OCI-LY1 (cell line): ENCODE data around the gene JAG1.

ENCODE experiments used
- H2AFZ ChIP-seq: fragments of 200-600 bp; sonication (generic), shearing (Covaris generic); 2 replicates; pipeline ENCODE4 v1.6.0; 2014; ENCODE audit warnings: antibody characterized with exemption, mild to moderate bottlenecking, low read length
- H3F3A ChIP-seq: fragments of 200-600 bp; sonication (generic), shearing (Covaris generic); 2 replicates; pipeline ENCODE4 v1.6.0; 2014; ENCODE audit warnings: mild to moderate bottlenecking, antibody characterized with exemption, low read length, moderate library complexity; ENCODE audit not compliant: insufficient read depth
- H3K27ac ChIP-seq: fragments of 200-600 bp; sonication (generic); 2 replicates; pipeline ENCODE4 v1.5.1; 2014; ENCODE audit warnings: low read length, mixed run types, mild to moderate bottlenecking, low read depth; ENCODE audit not compliant: poor library complexity, severe bottlenecking
- H3K27me3 ChIP-seq: fragments of 200-600 bp; sonication (generic); 2 replicates; pipeline ENCODE4 v1.6.0; 2014; ENCODE audit warnings: antibody characterized with exemption, mild to moderate bottlenecking, low read length, moderate library complexity; ENCODE audit not compliant: insufficient read depth
- H3K36me3 ChIP-seq: fragments of 200-600 bp; sonication (generic); 2 replicates; pipeline ENCODE4 v1.6.1; 2014; ENCODE audit warnings: mild to moderate bottlenecking, antibody characterized with exemption, low read length, moderate library complexity, mixed read lengths; ENCODE audit not compliant: insufficient read depth
- H3K4me1 ChIP-seq: fragments of 200-600 bp; sonication (generic); 2 replicates; pipeline ENCODE4 v1.5.1; 2014; ENCODE audit warnings: mild to moderate bottlenecking, low read length, moderate library complexity; ENCODE audit not compliant: insufficient read depth, severe bottlenecking
- H3K4me2 ChIP-seq: fragments of 200-600 bp; sonication (generic), shearing (Covaris generic); 2 replicates; pipeline ENCODE4 v1.6.1; 2014; ENCODE audit warnings: low read length
- H3K4me3 ChIP-seq: fragments of 200-600 bp; sonication (generic); 2 replicates; pipeline ENCODE4 v1.5.1; 2014; ENCODE audit warnings: low read length, low read depth, mild to moderate bottlenecking, mixed read lengths; ENCODE audit not compliant: poor library complexity, severe bottlenecking
- H3K79me2 ChIP-seq: fragments of 200-600 bp; shearing (Covaris generic); 2 replicates; pipeline ENCODE4 v1.6.1; 2016; ENCODE audit warnings: mixed run types, low read length, mixed read lengths; ENCODE audit not compliant: insufficient read depth
- H3K9ac ChIP-seq: fragments of 200-600 bp; sonication (generic), shearing (Covaris generic); 2 replicates; pipeline ENCODE4 v1.6.1; 2014; ENCODE audit warnings: mild to moderate bottlenecking, low read length, mixed read lengths
- H3K9me2 ChIP-seq: fragments of 200-600 bp; sonication (generic), shearing (Covaris generic); 2 replicates; pipeline ENCODE4 v1.6.1; 2014; ENCODE audit warnings: low read depth, mild to moderate bottlenecking, low read length, mixed read lengths
- H3K9me3 ChIP-seq: fragments of 200-600 bp; shearing (Covaris generic); 2 replicates; pipeline ENCODE4 v1.6.1; 2014; ENCODE audit warnings: low read length, mixed read lengths
- H4K20me1 ChIP-seq: fragments of 200-600 bp; sonication (generic), shearing (Covaris generic); 2 replicates; pipeline ENCODE4 v1.6.0; 2016; ENCODE audit warnings: mild to moderate bottlenecking, low read length; ENCODE audit not compliant: insufficient read depth
- EZH2 ChIP-seq: fragments of 200-600 bp; sonication (generic), shearing (Covaris generic); IDR thresholded peaks from 2 replicates; pipeline ENCODE4 v1.8.0; 2017; ENCODE audit warnings: borderline replicate concordance, mixed run types, mild to moderate bottlenecking, antibody characterized with exemption, low read length, moderate library complexity, mixed read lengths
- TF ChIP-seq, protein P1 (sequence below): fragments of 200-600 bp; sonication (generic), shearing (Covaris generic); IDR thresholded peaks from 2 replicates; pipeline ENCODE4 v1.5.1; 2017; ENCODE audit warnings: mild to moderate bottlenecking, antibody characterized with exemption, low read length, moderate library complexity, mixed read lengths

JAG1 gene

DNA sequence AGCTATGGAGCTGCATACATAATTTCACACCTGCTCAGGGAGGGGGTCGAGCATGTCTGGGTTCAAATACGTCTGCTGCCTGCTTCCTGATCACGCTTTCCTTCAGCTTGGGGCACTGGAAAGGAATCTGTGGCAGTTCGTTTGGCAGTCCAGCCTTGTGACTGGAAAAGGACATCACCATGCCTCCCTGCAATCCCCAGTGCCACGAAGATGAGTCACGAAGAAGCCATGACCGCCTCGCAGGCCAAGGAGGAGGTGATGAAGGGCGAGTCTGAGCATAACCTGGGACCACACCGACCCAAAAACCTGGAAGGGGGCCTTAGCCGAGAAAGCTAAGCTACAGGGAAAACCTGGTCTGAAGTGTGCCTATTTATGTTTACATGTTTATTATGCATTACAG is 13.1 kb downstream of the JAG1 start:
- H3K36me3 ChIP-seq = no peaks in the 10 kb centered on the region
- no peak overlapping the region for H3K9ac ChIP-seq
- H2AFZ ChIP-seq = no peak overlapping the region
- no peak overlapping the region for H3K4me2 ChIP-seq
- H3K4me3 ChIP-seq = no peak overlapping the region
- H3K27ac ChIP-seq = no peak overlapping the region
- no peaks in the 10 kb centered on the region for H3F3A ChIP-seq
- no peaks in the 10 kb centered on the region for H3K4me1 ChIP-seq
- no peaks in the 10 kb centered on the region for H4K20me1 ChIP-seq
- no peaks in the 10 kb centered on the region for H3K9me3 ChIP-seq
- H3K79me2 ChIP-seq = no peaks in the 10 kb centered on the region
- TF ChIP-seq, protein P1, sequence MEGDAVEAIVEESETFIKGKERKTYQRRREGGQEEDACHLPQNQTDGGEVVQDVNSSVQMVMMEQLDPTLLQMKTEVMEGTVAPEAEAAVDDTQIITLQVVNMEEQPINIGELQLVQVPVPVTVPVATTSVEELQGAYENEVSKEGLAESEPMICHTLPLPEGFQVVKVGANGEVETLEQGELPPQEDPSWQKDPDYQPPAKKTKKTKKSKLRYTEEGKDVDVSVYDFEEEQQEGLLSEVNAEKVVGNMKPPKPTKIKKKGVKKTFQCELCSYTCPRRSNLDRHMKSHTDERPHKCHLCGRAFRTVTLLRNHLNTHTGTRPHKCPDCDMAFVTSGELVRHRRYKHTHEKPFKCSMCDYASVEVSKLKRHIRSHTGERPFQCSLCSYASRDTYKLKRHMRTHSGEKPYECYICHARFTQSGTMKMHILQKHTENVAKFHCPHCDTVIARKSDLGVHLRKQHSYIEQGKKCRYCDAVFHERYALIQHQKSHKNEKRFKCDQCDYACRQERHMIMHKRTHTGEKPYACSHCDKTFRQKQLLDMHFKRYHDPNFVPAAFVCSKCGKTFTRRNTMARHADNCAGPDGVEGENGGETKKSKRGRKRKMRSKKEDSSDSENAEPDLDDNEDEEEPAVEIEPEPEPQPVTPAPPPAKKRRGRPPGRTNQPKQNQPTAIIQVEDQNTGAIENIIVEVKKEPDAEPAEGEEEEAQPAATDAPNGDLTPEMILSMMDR = no peak
- no peak for TF ChIP-seq EZH2
- H3K9me2 ChIP-seq = no peaks in the 10 kb centered on the region
- no peaks in the 10 kb centered on the region; the same call in 1 of the 2 replicates for H3K27me3 ChIP-seq

DNA sequence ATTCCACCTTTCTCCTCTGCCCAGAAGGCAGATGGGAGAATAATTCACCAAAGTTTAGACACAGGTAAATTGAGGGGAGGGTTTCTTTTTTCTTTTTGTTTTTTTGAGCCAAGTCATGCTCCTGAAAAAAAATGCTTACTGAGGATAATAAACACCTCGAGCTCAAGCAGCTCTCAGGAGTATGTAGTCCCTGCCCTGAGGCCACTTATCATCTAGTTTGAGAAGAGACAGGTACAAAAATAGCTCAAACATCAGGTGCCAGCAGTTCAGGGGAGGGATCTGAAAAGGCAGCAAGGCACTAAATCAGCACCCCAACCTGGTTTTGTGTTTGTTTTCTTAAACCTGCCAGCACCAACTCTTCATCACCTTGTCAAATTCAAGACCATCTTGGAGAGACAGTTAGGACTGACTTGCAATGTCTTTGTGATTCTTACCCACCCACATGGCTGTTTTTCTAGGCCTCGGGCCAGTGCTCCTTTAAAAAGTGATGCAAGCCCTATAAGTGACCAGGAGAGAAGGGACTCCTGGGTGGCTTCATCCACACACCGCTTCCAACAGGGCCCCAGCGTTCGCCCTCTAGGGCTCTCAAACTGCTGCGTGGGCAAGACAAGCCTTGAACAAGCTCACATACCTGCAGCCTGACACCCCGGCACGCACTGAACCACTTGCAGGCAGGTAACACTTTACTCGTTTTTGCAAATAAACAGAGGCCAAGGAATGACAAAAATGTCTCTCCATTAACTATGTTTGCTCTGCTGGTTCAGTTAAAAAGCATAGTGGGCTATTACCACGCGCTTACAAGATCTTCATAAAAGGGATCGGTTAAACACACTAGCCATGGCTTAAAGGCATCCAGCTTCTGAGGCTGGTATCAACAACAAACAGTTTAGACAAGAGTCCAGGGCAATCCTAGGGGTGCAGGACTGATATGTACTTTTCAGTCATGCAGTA is 13.9 kb downstream of the JAG1 start:
- TF ChIP-seq, protein P1 = no peak
- TF ChIP-seq EZH2 = no peak
- no peaks in the 10 kb centered on the region for H3K9me3 ChIP-seq
- H3K27me3 ChIP-seq = no peaks in the 10 kb centered on the region; the same call in 1 of the 2 replicates
- no peaks in the 10 kb centered on the region for H3F3A ChIP-seq
- H3K9ac ChIP-seq = no peak overlapping the region
- no peaks in the 10 kb centered on the region for H4K20me1 ChIP-seq
- no peak overlapping the region for H3K4me2 ChIP-seq
- no peak overlapping the region for H3K4me3 ChIP-seq
- no peak overlapping the region for H3K27ac ChIP-seq
- no peak overlapping the region for H2AFZ ChIP-seq
- no peaks in the 10 kb centered on the region for H3K36me3 ChIP-seq
- no peaks in the 10 kb centered on the region for H3K4me1 ChIP-seq
- no peaks in the 10 kb centered on the region for H3K9me2 ChIP-seq
- H3K79me2 ChIP-seq = no peaks in the 10 kb centered on the region

DNA sequence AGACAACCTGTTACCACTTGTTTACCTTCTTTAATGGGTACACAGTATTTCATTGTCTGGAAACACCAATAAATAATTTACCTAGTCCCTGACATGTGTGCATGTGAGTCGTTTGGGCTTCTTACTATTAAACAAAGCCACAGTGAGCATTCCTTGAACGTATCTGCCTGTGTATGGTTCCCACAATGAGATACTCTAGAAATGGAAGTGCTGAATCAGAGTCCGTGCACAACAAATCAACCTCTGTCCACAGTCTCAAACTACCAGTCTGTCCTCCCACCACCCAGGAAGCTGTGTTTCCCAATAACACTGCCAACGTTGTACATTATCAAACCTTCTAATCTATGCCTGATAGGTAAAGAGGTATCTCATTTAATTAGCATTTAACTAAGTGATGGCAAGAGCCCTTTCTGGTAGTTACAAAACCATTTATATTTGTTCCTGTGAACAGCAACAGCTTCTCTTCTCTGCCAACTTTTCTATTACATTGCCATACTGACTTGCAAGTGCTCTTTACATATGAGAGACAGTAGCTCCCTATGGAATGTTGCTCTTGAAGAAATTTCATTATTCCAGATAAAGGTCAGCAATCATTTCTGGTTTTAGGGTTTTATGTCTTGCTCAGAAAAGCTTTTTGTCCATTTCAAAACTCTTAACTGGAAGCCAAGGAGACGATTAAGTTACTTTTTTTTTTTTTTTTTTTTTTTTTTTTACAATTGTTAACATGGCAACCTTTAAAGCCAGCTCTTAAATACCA is 14.7 kb downstream of the JAG1 start:
- Histone ChIP-seq H3K36me3 (no peaks in the 10 kb centered on the region), H3K27ac (no peak overlapping the region), H3K4me1 (no peaks in the 10 kb centered on the region), H4K20me1 (no peaks in the 10 kb centered on the region), H3K9me2 (no peaks in the 10 kb centered on the region), H3K79me2 (no peaks in the 10 kb centered on the region), H3K4me3 (no peak overlapping the region), H3K4me2 (no peak overlapping the region), H3K27me3 (no peaks in the 10 kb centered on the region; the same call in 1 of the 2 replicates), H3F3A (no peaks in the 10 kb centered on the region), H2AFZ (no peak overlapping the region), H3K9me3 (no peaks in the 10 kb centered on the region), H3K9ac (no peak overlapping the region)
- TF ChIP-seq EZH2 = no peak
- TF ChIP-seq, protein P1 = no peak
